ENCODE data around the gene CTSD. TPM values are rescaled to one million over a fixed set of nuclear protein-coding genes. Genes with fewer than 3 reads are reported as not detected.

The CTSD gene
- polyA plus RNA-seq, 1 of the 3 experiments (the other 2 are of a cell fraction) = 187 TPM

DNA sequence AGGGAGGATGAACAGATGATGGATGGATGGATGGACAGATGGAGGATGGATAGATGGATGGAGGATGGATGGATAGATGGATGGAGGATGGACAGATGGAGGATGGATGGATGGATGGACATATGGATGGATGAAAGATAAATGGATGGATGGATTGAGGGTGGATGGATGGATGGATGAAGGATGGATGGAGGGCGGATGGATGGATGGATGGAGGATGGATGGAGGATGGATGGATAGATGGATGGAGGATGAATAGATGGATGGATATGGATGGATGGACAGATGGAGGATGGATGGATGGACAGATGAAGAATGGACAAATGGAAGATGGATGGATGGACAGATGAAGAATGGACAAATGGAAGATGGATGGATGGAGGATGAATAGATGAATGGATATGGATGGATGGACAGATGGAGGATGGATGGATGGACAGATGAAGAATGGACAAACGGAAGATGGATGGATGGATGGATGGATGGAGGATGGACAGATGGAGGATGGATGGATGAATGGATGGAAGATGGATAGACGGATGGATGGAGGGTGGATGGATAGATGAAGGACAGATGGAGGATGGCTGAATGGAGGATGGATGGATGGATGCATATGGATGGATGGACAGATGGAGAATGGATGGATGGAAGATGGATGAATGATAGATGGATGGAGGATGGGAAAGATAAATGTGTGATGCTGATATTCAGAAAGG, 20.7 kb downstream of the CTSD start:
- DNase-seq = no peak
- Histone ChIP-seq H2AFZ (ENCODE audit: low read depth) (no peak overlapping the region), H3K27ac (ENCODE audit: low read depth in 2 of 2, low read length in 1 of 2) (peak overlapping the region in 1 of 2 experiments; percentile 92; a peak in 1 of 4 replicates), H4K20me1 (ENCODE audit: insufficient read depth) (no peaks in the 10 kb centered on the region), H3K9ac (no peak overlapping the region), H3K4me2 (no peak overlapping the region), H3K9me3 (no peaks in the 10 kb centered on the region), H3K9me2 (no peaks in the 10 kb centered on the region), H3K27me3 (ENCODE audit: insufficient read depth) (no peaks in the 10 kb centered on the region), H3K79me2 (ENCODE audit: insufficient read depth) (no peaks in the 10 kb centered on the region), H3F3A (replicated peaks; ENCODE audit: insufficient read depth) (peaks cover 7% of the 10 kb centered on the region), H3K4me3 (ENCODE audit: low read depth in 2 of 2, low read length in 1 of 2) (no peak overlapping the region), H3K4me1 (ENCODE audit: control insufficient read depth in 1 of 2, insufficient read depth in 2 of 2, low read depth in 1 of 2, low read length in 1 of 2) (peaks cover 0 to 48% of the 10 kb centered on the region in 2 experiments; a peak in 1 of 4 replicates), H3K36me3 (replicated peaks in 1 of 2; ENCODE audit: control insufficient read depth in 1 of 2, insufficient read depth in 2 of 2, low read length in 1 of 2) (no peaks in the 10 kb centered on the region)
- 53% methylated on average over 3 of the region's 3 CpGs for WGBS (ENCODE audit: low lambda C conversion rate)
- CTCF ChIA-PET = interaction anchor here (1.9 to 2.6 kb wide), 2 partner anchors 49 to 89 kb away, joined by 25 to 26 read pairs; no protein-coding TSS in a partner anchor
- POLR2A ChIA-PET = no interaction called here
- TF ChIP-seq GATA2 (CRISPR knock-in tag; IDR thresholded peaks at IDR 0.05) = no peak
- TF ChIP-seq CHD2 (IDR thresholded peaks at IDR 0.05; ENCODE audit: low read length, partially characterized antibody) = no peak
- TF ChIP-seq SMC3 (IDR thresholded peaks at IDR 0.05; ENCODE audit: low read depth, low read length) = no peak
- TF ChIP-seq JUND (IDR thresholded peaks at IDR 0.05) = no peak
- TF ChIP-seq RAD21 (IDR thresholded peaks at IDR 0.05; ENCODE audit: low read length) = no peak
- no peak for TF ChIP-seq TEAD4 (IDR thresholded peaks at IDR 0.05; ENCODE audit: borderline replicate concordance, insufficient read depth)
- TF ChIP-seq, protein P1, sequence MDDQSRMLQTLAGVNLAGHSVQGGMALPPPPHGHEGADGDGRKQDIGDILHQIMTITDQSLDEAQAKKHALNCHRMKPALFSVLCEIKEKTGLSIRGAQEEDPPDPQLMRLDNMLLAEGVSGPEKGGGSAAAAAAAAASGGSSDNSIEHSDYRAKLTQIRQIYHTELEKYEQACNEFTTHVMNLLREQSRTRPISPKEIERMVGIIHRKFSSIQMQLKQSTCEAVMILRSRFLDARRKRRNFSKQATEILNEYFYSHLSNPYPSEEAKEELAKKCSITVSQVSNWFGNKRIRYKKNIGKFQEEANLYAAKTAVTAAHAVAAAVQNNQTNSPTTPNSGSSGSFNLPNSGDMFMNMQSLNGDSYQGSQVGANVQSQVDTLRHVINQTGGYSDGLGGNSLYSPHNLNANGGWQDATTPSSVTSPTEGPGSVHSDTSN (IDR thresholded peaks at IDR 0.05) = no peak
- TF ChIP-seq, protein P2, sequence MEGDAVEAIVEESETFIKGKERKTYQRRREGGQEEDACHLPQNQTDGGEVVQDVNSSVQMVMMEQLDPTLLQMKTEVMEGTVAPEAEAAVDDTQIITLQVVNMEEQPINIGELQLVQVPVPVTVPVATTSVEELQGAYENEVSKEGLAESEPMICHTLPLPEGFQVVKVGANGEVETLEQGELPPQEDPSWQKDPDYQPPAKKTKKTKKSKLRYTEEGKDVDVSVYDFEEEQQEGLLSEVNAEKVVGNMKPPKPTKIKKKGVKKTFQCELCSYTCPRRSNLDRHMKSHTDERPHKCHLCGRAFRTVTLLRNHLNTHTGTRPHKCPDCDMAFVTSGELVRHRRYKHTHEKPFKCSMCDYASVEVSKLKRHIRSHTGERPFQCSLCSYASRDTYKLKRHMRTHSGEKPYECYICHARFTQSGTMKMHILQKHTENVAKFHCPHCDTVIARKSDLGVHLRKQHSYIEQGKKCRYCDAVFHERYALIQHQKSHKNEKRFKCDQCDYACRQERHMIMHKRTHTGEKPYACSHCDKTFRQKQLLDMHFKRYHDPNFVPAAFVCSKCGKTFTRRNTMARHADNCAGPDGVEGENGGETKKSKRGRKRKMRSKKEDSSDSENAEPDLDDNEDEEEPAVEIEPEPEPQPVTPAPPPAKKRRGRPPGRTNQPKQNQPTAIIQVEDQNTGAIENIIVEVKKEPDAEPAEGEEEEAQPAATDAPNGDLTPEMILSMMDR (IDR thresholded peaks at IDR 0.05) = no peak
- TF ChIP-seq TCF12 (IDR thresholded peaks at IDR 0.05) = no peak

DNA sequence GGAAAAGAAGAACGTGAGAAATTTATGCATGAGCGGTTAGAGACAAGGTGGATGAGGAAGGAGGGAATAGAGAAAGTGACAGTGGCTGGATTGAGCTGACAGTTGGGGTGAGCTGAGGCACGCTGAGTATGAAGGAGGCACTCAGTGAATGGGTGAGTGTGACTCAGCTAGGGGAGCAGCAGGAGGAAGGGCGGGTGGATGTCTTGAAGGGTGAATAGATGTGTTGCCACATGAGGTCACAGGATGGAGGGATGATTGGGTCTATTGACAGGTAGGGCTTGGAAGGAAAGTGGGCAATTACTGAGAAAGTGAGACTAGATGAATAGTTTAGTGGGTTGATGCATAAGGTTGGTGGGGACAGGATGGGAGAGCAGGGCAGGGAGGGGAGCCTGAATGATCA, 21.4 kb downstream of the CTSD start:
- H4K20me1 ChIP-seq (ENCODE audit: insufficient read depth) = no peaks in the 10 kb centered on the region
- H3K4me3 ChIP-seq (ENCODE audit: low read depth in 2 of 2, low read length in 1 of 2) = no peak overlapping the region
- no peaks in the 10 kb centered on the region for H3K9me3 ChIP-seq
- H3K4me1 ChIP-seq (ENCODE audit: control insufficient read depth in 1 of 2, insufficient read depth in 2 of 2, low read depth in 1 of 2, low read length in 1 of 2) = peaks cover 0 to 41% of the 10 kb centered on the region in 2 experiments; a peak in 1 of 4 replicates
- H3F3A ChIP-seq (replicated peaks; ENCODE audit: insufficient read depth) = peaks cover 7% of the 10 kb centered on the region
- no peaks in the 10 kb centered on the region for H3K79me2 ChIP-seq (ENCODE audit: insufficient read depth)
- DNase-seq = no peak
- CTCF ChIA-PET = no interaction called here
- H3K27me3 ChIP-seq (ENCODE audit: insufficient read depth) = no peaks in the 10 kb centered on the region
- POLR2A ChIA-PET = no interaction called here
- H2AFZ ChIP-seq (ENCODE audit: low read depth) = no peak overlapping the region
- no peaks in the 10 kb centered on the region for H3K9me2 ChIP-seq
- no peak overlapping the region for H3K9ac ChIP-seq
- H3K27ac ChIP-seq (ENCODE audit: low read depth in 2 of 2, low read length in 1 of 2) = no peak overlapping the region
- H3K36me3 ChIP-seq (replicated peaks in 1 of 2; ENCODE audit: control insufficient read depth in 1 of 2, insufficient read depth in 2 of 2, low read length in 1 of 2) = no peaks in the 10 kb centered on the region
- no peak overlapping the region for H3K4me2 ChIP-seq
- 53% methylated on average over 4 of the region's 4 CpGs for WGBS (ENCODE audit: low lambda C conversion rate)
- no peak for TF ChIP-seq RFX5 (IDR thresholded peaks at IDR 0.05; ENCODE audit: low read length)
- no peak for TF ChIP-seq YY1 (IDR thresholded peaks at IDR 0.05; ENCODE audit: low read depth)
- TF ChIP-seq, protein P1 (IDR thresholded peaks at IDR 0.05) = no peak
- TF ChIP-seq, protein P3, sequence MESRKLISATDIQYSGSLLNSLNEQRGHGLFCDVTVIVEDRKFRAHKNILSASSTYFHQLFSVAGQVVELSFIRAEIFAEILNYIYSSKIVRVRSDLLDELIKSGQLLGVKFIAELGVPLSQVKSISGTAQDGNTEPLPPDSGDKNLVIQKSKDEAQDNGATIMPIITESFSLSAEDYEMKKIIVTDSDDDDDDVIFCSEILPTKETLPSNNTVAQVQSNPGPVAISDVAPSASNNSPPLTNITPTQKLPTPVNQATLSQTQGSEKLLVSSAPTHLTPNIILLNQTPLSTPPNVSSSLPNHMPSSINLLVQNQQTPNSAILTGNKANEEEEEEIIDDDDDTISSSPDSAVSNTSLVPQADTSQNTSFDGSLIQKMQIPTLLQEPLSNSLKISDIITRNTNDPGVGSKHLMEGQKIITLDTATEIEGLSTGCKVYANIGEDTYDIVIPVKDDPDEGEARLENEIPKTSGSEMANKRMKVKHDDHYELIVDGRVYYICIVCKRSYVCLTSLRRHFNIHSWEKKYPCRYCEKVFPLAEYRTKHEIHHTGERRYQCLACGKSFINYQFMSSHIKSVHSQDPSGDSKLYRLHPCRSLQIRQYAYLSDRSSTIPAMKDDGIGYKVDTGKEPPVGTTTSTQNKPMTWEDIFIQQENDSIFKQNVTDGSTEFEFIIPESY (IDR thresholded peaks at IDR 0.05; ENCODE audit: borderline replicate concordance, low read depth) = no peak
- no peak for TF ChIP-seq TCF12 (IDR thresholded peaks at IDR 0.05)
- TF ChIP-seq RCOR1 (IDR thresholded peaks at IDR 0.05; ENCODE audit: low read length) = no peak
- TF ChIP-seq, protein P4, sequence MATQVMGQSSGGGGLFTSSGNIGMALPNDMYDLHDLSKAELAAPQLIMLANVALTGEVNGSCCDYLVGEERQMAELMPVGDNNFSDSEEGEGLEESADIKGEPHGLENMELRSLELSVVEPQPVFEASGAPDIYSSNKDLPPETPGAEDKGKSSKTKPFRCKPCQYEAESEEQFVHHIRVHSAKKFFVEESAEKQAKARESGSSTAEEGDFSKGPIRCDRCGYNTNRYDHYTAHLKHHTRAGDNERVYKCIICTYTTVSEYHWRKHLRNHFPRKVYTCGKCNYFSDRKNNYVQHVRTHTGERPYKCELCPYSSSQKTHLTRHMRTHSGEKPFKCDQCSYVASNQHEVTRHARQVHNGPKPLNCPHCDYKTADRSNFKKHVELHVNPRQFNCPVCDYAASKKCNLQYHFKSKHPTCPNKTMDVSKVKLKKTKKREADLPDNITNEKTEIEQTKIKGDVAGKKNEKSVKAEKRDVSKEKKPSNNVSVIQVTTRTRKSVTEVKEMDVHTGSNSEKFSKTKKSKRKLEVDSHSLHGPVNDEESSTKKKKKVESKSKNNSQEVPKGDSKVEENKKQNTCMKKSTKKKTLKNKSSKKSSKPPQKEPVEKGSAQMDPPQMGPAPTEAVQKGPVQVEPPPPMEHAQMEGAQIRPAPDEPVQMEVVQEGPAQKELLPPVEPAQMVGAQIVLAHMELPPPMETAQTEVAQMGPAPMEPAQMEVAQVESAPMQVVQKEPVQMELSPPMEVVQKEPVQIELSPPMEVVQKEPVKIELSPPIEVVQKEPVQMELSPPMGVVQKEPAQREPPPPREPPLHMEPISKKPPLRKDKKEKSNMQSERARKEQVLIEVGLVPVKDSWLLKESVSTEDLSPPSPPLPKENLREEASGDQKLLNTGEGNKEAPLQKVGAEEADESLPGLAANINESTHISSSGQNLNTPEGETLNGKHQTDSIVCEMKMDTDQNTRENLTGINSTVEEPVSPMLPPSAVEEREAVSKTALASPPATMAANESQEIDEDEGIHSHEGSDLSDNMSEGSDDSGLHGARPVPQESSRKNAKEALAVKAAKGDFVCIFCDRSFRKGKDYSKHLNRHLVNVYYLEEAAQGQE (IDR thresholded peaks at IDR 0.05; ENCODE audit: low read depth, low read length) = no peak
- no peak for TF ChIP-seq SIN3A (IDR thresholded peaks at IDR 0.05; ENCODE audit: borderline replicate concordance, low read depth, low read length)
- no peak for TF ChIP-seq GATA2 (CRISPR knock-in tag; IDR thresholded peaks at IDR 0.05)
- TF ChIP-seq EP300 (IDR thresholded peaks at IDR 0.05; ENCODE audit: borderline replicate concordance in 1 of 2, low read depth in 1 of 2, low read length in 1 of 2) = no peak
- no peak for TF ChIP-seq ELF1 (IDR thresholded peaks at IDR 0.05)
- TF ChIP-seq FOXM1 (IDR thresholded peaks at IDR 0.05; ENCODE audit: low read depth) = no peak
